Panc1 (cell line): Measurements from ENCODE around the gene TMEM170A. TPM values are rescaled to one million over a fixed set of nuclear protein-coding genes. Genes with fewer than 3 reads are reported as not detected.
"Not testable (repeated sequence)": the region's sequence is repeated elsewhere in the genome, so short reads cannot be mapped to it uniquely, and the experiment has no call there.

ENCODE experiments used
- ATAC-seq: fragments of 200-7000 bp; cut with Tn5 transposase; 2 replicates; pipeline ENCODE4 v1.9.1; 2020; ENCODE audit warnings: mild to moderate bottlenecking, moderate library complexity
- BruUV-seq: library from RNA; stranded (reverse); fragments of 400-500 nt; replicated peaks from 2 replicates; lab custom pipeline; 2021; lab: Mats Ljungman, UMichigan
- CTCF ChIA-PET: fragments of 300-600 bp; sonication (Branson Sonifier 250); formaldehyde crosslinking; loops from one replicate; lab custom pipeline; 2022; ENCODE audit warnings: antibody characterized with exemption; lab: Charles Lee
- POLR2A ChIA-PET: fragments of 300-600 bp; sonication (Branson Sonifier 250); formaldehyde crosslinking; loops from one replicate; lab custom pipeline; 2022; ENCODE audit warnings: antibody characterized with exemption; lab: Charles Lee
- DNase-seq: peaks from one replicate; pipeline ENCODE4 v3.0.0-alpha.2; 2010; ENCODE audit warnings: low read depth, low spot score
- H3K27ac ChIP-seq: 2 replicates; pipeline ENCODE4 v1.5.1; 2011; ENCODE audit warnings: mild to moderate bottlenecking, low read length, inconsistent platforms
- H3K27me3 ChIP-seq: fragments of 200-500 bp; sonication (Bioruptor generic); 2 replicates; pipeline ENCODE4 v1.6.0; 2014; ENCODE audit warnings: low read length, inconsistent platforms; ENCODE audit not compliant: control insufficient read depth, insufficient read depth
- H3K36me3 ChIP-seq: fragments of 200-500 bp; sonication (Bioruptor generic); 2 replicates; pipeline ENCODE4 v1.5.1; 2014; ENCODE audit warnings: inconsistent platforms, mild to moderate bottlenecking, low read length, moderate library complexity; ENCODE audit not compliant: control insufficient read depth, insufficient read depth
- H3K4me1 ChIP-seq: 2 replicates; pipeline ENCODE4 v1.5.1; 2011; ENCODE audit warnings: inconsistent platforms, mild to moderate bottlenecking, low read length, moderate library complexity; ENCODE audit not compliant: control insufficient read depth, insufficient read depth
- H3K4me3 ChIP-seq, 2 experiments: 2 replicates each; pipeline ENCODE4 v1.5.1; 2011 to 2012; ENCODE audit warnings: low read depth in 2 of 2, low read length in 2 of 2, mild to moderate bottlenecking in 2 of 2, inconsistent platforms in 1 of 2, moderate library complexity in 1 of 2
- H3K9me3 ChIP-seq: fragments of 200-500 bp; sonication (Bioruptor generic); 2 replicates; pipeline ENCODE4 v1.5.1; 2014; ENCODE audit warnings: low read depth, mild to moderate bottlenecking, inconsistent platforms, low read length, moderate library complexity; ENCODE audit not compliant: control insufficient read depth, insufficient read depth
- POLR2AphosphoS5 ChIP-seq: IDR thresholded peaks from 2 replicates; pipeline ENCODE4 v1.6.1; 2012; ENCODE audit warnings: mild to moderate bottlenecking, low read depth, low read length, moderate library complexity
- SIN3A ChIP-seq: IDR thresholded peaks from 2 replicates; pipeline ENCODE4 v1.6.1; 2012; ENCODE audit warnings: low read depth, mild to moderate bottlenecking, low read length, moderate library complexity, borderline replicate concordance; ENCODE audit not compliant: insufficient read depth
- TCF7L2 ChIP-seq: IDR thresholded peaks from 2 replicates; pipeline ENCODE4 v1.6.1; 2011; ENCODE audit warnings: mild to moderate bottlenecking, low read depth, low read length, inconsistent platforms
- in situ Hi-C: cut with HindIII; loops from 2 replicates; pipeline ENCODE4 v1.10.0; 2016; ENCODE audit warnings: low sequenced_read_pairs, low pct_unique_long_range_greater_than_20kb
- intact Hi-C: fragments of 100-400 bp; cut with micrococcal nuclease; formaldehyde crosslinking; loops from one replicate; pipeline ENCODE4 v1.10.0; 2022; ENCODE audit not compliant: unreplicated experiment
- total RNA-seq: library from RNA; stranded (reverse); gene quantifications from one replicate; pipeline ENCODE4 v1.2.1, GENCODE V29; 2021; ENCODE audit not compliant: unreplicated experiment
- TF ChIP-seq, protein P1 (sequence below): fragments of 450-650 bp; IDR thresholded peaks from 2 replicates; pipeline ENCODE4 v1.5.1; 2017; ENCODE audit warnings: mild to moderate bottlenecking
- TF ChIP-seq, protein P2 (sequence below), 2 experiments: IDR thresholded peaks; 2 replicates each; pipeline ENCODE4 v1.6.1; 2011 to 2012; ENCODE audit warnings: low read depth in 2 of 2, control low read depth in 1 of 2, low read length in 1 of 2, mild to moderate bottlenecking in 1 of 2, moderate library complexity in 1 of 2; ENCODE audit not compliant: insufficient read depth in 1 of 2

Gene TMEM170A
- total RNA-seq, 1 experiment from 2014 or later: 19.0 TPM

DNA sequence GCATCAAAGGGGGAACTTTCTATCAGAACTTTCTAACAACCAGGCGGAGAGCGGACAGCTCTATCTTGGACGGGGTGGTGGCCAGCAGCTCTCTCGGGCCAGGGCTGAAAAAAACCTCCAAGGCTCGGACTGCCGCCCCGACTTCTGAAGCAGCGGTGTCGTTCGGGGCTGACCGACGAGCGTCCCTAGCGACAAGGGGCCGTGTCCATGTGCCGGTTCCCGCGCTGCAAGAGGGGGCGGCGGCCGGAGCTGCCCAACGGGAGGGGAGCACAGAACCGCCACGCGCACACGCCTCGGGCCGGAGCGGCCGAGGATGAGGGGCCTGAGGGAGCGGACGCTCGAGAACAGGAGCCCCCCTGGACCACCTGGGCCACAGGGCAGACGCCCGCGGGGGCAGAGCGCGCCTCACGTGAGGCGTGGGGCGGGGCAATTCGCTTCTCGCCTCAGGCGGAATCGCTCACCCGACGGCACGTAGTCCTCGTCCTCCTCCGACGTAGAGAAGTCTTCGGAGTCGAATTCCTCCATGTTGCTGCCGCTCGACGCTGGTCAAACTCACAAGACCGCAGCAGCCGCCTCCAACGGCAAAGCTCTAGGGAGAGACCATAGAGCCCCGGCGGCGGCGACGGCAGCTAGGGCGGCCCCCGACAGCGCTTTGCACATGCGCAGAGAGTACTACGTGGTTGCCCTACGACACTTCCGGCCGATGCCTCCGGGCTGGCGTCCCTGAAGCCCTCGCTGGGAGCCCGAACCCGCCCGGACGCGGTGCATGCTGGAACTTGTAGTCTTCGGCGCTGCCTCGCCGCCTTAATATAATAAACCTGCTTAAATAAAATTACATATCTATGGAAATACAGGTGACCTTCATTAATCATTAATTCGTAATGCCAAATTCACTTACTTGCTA lies 31.4 kb downstream of the TMEM170A start, which contains the start of gene CFDP1:
Gene CFDP1 (minus strand): TSS at position 676 of the 904 bp plus-strand sequence. CDS start 151 bp downstream, at position 525.
- peak; percentile 96 for ATAC-seq
- TF ChIP-seq POLR2AphosphoS5 (peak; percentile 71; the same call in 1 of the 2 replicates), TCF7L2 (no peak), SIN3A (peak; percentile 92; the same call in 1 of the 2 replicates)
- TF ChIP-seq, protein P1, sequence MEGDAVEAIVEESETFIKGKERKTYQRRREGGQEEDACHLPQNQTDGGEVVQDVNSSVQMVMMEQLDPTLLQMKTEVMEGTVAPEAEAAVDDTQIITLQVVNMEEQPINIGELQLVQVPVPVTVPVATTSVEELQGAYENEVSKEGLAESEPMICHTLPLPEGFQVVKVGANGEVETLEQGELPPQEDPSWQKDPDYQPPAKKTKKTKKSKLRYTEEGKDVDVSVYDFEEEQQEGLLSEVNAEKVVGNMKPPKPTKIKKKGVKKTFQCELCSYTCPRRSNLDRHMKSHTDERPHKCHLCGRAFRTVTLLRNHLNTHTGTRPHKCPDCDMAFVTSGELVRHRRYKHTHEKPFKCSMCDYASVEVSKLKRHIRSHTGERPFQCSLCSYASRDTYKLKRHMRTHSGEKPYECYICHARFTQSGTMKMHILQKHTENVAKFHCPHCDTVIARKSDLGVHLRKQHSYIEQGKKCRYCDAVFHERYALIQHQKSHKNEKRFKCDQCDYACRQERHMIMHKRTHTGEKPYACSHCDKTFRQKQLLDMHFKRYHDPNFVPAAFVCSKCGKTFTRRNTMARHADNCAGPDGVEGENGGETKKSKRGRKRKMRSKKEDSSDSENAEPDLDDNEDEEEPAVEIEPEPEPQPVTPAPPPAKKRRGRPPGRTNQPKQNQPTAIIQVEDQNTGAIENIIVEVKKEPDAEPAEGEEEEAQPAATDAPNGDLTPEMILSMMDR: no peak
- TF ChIP-seq, protein P2, sequence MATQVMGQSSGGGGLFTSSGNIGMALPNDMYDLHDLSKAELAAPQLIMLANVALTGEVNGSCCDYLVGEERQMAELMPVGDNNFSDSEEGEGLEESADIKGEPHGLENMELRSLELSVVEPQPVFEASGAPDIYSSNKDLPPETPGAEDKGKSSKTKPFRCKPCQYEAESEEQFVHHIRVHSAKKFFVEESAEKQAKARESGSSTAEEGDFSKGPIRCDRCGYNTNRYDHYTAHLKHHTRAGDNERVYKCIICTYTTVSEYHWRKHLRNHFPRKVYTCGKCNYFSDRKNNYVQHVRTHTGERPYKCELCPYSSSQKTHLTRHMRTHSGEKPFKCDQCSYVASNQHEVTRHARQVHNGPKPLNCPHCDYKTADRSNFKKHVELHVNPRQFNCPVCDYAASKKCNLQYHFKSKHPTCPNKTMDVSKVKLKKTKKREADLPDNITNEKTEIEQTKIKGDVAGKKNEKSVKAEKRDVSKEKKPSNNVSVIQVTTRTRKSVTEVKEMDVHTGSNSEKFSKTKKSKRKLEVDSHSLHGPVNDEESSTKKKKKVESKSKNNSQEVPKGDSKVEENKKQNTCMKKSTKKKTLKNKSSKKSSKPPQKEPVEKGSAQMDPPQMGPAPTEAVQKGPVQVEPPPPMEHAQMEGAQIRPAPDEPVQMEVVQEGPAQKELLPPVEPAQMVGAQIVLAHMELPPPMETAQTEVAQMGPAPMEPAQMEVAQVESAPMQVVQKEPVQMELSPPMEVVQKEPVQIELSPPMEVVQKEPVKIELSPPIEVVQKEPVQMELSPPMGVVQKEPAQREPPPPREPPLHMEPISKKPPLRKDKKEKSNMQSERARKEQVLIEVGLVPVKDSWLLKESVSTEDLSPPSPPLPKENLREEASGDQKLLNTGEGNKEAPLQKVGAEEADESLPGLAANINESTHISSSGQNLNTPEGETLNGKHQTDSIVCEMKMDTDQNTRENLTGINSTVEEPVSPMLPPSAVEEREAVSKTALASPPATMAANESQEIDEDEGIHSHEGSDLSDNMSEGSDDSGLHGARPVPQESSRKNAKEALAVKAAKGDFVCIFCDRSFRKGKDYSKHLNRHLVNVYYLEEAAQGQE (IDR thresholded peaks at IDR 0.05; ENCODE audit: insufficient read depth in 1 of 2, low read depth in 2 of 2, low read length in 1 of 2): no peak
- intact Hi-C loops: no loop called here
- ChIA-PET POLR2A (no interaction called here), CTCF (interaction anchor here (0.6 to 1.1 kb wide), 2 partner anchors 84 to 322 kb away, joined by 9 read pairs; no protein-coding TSS in a partner anchor)
- H3K4me1 ChIP-seq: no peaks in the 10 kb centered on the region
- no peaks in the 10 kb centered on the region for H3K36me3 ChIP-seq
- H3K27ac ChIP-seq: peak within 1 kb of the TSS; percentile 88
- peak within 1 kb of the TSS; percentile 77 to 88 for H3K4me3 ChIP-seq
- DNase-seq: no peak
- BruUV-seq: TSS peak; percentile 61
- in situ Hi-C loops: no loop called here
- no peaks in the 10 kb centered on the region for H3K9me3 ChIP-seq
- H3K27me3 ChIP-seq: no peaks in the 10 kb centered on the region

DNA sequence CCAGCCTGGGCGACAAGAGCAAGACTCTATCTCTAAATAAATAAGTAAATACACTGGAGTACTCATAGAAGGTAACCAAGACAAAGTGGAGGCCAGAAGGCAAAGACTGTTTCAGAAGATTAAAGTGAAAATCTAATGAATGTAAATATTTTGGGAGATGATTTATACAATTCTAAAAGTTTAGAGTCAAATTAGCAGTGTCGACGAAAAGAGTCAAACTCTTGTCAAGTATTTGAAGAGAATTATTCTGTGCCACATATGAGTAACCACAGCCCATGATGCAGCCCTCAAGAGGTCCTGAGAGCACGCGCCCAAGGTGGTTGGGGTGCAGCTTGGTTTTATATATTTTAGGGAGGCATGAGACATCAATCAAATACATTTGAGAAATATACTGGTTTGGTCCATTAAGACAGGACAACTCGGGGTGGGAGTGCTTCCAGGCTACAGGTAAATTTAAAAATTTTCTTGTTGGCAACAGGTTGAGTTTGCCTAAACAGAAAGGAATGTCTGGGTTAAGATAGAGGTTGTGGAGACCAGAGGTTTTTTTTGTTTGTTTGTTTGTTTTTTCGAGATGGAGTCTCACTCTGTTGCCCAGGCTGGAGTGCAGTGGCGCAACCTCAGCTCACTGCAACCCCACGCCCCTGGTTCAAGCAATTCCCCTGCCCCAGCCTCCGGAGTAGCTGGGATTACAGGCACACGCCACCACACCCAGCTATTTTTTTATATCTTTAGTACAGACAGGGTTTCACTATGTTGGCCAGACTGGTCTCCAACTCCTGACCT lies 34.7 kb downstream of the TMEM170A start:
- ATAC-seq (no peak), DNase-seq (no peak)
- BruUV-seq: TSS peak; percentile 44
- H3K9me3 ChIP-seq: no peaks in the 10 kb centered on the region
- ChIA-PET POLR2A (no interaction called here), CTCF (no interaction called here)
- no peaks in the 10 kb centered on the region for H3K27me3 ChIP-seq
- TF ChIP-seq, protein P2 (IDR thresholded peaks at IDR 0.05; ENCODE audit: insufficient read depth in 1 of 2, low read depth in 2 of 2, low read length in 1 of 2): no peak
- TF ChIP-seq TCF7L2 (no peak), POLR2AphosphoS5 (no peak), SIN3A (no peak)
- TF ChIP-seq, protein P1: no peak
- no peaks in the 10 kb centered on the region for H3K4me1 ChIP-seq
- intact Hi-C loops: no loop called here
- no peaks in the 10 kb centered on the region for H3K36me3 ChIP-seq
- no peak overlapping the region for H3K27ac ChIP-seq
- H3K4me3 ChIP-seq: no peak overlapping the region
- in situ Hi-C loops: no loop called here

DNA sequence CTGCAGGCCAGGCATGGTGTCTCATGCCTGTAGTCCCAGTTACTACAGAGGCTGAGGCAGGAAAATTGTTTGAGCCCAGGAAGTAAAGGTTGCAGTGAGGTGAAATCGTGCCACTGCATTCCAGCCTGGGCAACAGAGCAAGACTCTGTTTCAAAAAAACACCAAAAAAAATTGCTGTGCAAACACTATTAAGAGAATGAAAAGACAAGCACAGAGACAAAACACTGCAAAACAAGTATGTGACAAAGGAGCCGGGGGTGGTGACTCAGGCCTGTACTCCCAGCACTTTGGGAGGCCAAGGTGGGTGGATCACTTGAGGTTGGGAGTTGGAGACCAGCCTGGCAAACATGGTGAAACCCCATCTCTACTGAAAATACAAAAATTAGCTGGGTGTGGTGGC lies 38.0 kb downstream of the TMEM170A start:
- ATAC-seq, H3K9me3 ChIP-seq, H3K4me1 ChIP-seq, H3K27me3 ChIP-seq, H3K27ac ChIP-seq, BruUV-seq, POLR2A ChIA-PET, H3K36me3 ChIP-seq, H3K4me3 ChIP-seq, DNase-seq, in situ Hi-C loops, CTCF ChIA-PET, intact Hi-C loops: not testable (repeated sequence)
